GM12878 (cell line): ENCODE results near the gene COX6A2. TPM values are rescaled to one million over a fixed set of nuclear protein-coding genes. Genes with fewer than 3 reads are reported as not detected.
"Not testable (repeated sequence)": the region's sequence is repeated elsewhere in the genome, so short reads cannot be mapped to it uniquely, and the experiment has no call there.

Experiments used
- ATAC-seq: fragments of 200-7000 bp; cut with Tn5 transposase; 3 replicates; pipeline ENCODE4 v1.9.1; 2020; ENCODE audit warnings: mild to moderate bottlenecking, moderate library complexity
- BruUV-seq: library from RNA; stranded (reverse); fragments of 400-500 nt; replicated peaks from 2 replicates; lab custom pipeline; 2021; lab: Mats Ljungman, UMichigan
- CTCF ChIA-PET: fragments of 300-600 bp; sonication (Branson Sonifier 250); formaldehyde crosslinking; extraction: SDS; loops from one replicate; lab custom pipeline; 2021; ENCODE audit warnings: inconsistent platforms; lab: Yijun Ruan, JAX
- POLR2A ChIA-PET: fragments of 350-600 bp; formaldehyde crosslinking; extraction: SDS; loops from one replicate; lab custom pipeline; 2021; ENCODE audit warnings: inconsistent platforms; lab: Charles Lee
- RAD21 ChIA-PET: fragments of 300-600 bp; sonication (Branson Sonifier 250); formaldehyde crosslinking; loops from one replicate; lab custom pipeline; 2023; ENCODE audit warnings: antibody characterized with exemption; ENCODE audit not compliant: unreplicated experiment; lab: Charles Lee
- SMC1A ChIA-PET: fragments of 300-600 bp; sonication (Branson Sonifier 250); formaldehyde crosslinking; loops from one replicate; lab custom pipeline; 2023; ENCODE audit not compliant: unreplicated experiment, uncharacterized antibody; lab: Charles Lee
- DNase-seq: peaks from one replicate; pipeline ENCODE4 v3.0.0-alpha.2; 2011; ENCODE audit warnings: low read depth, low spot score
- FAIRE-seq: peaks from 3 replicates; lab custom pipeline; 2011; peaks lifted over from hg19 to GRCh38; lab: Jason Lieb, UNC
- H2AFZ ChIP-seq: 2 replicates; pipeline ENCODE4 v1.6.0; 2011; ENCODE audit warnings: low read depth, low read length, control low read depth; ENCODE audit not compliant: control insufficient read depth
- H3K27ac ChIP-seq: 2 replicates; pipeline ENCODE4 v1.5.1; 2011; ENCODE audit warnings: control low read depth; ENCODE audit not compliant: control insufficient read depth, insufficient read depth
- H3K27me3 ChIP-seq, 2 experiments: replicated peaks in 1 of 2; 2 replicates each; pipeline versions ENCODE4 v1.6.0 to v1.6.1; 2011; ENCODE audit warnings: low read length in 1 of 2; ENCODE audit not compliant: control insufficient read depth in 2 of 2, insufficient read depth in 2 of 2
- H3K36me3 ChIP-seq, 2 experiments: 2 replicates each; pipeline ENCODE4 v1.5.1; 2011; ENCODE audit warnings: low read length in 1 of 2; ENCODE audit not compliant: control insufficient read depth in 2 of 2, insufficient read depth in 2 of 2
- H3K4me1 ChIP-seq: 2 replicates; pipeline ENCODE4 v1.6.1; 2011; ENCODE audit warnings: mild to moderate bottlenecking, low read length, moderate library complexity, mixed read lengths; ENCODE audit not compliant: control insufficient read depth, insufficient read depth
- H3K4me2 ChIP-seq: 2 replicates; pipeline ENCODE4 v1.6.0; 2011; ENCODE audit warnings: control low read depth; ENCODE audit not compliant: control insufficient read depth, insufficient read depth
- H3K4me3 ChIP-seq: fragments of 200-600 bp; sonication (generic); 2 replicates; pipeline ENCODE4 v1.5.1; 2016
- H3K79me2 ChIP-seq: 2 replicates; pipeline ENCODE4 v1.6.0; 2011; ENCODE audit warnings: low read length; ENCODE audit not compliant: control insufficient read depth, insufficient read depth
- H3K9ac ChIP-seq: 2 replicates; pipeline ENCODE4 v1.8.0; 2011; ENCODE audit warnings: low read length, control low read depth, mixed read lengths; ENCODE audit not compliant: control insufficient read depth, insufficient read depth
- H3K9me3 ChIP-seq: replicated peaks from 3 replicates; pipeline ENCODE4 v1.5.1; 2011; ENCODE audit warnings: mild to moderate bottlenecking, low read length; ENCODE audit not compliant: control insufficient read depth, insufficient read depth
- H4K20me1 ChIP-seq: 2 replicates; pipeline ENCODE4 v1.6.0; 2011; ENCODE audit not compliant: control insufficient read depth, insufficient read depth
- DPF2 ChIP-seq: fragments of 450-650 bp; IDR thresholded peaks from 2 replicates; pipeline ENCODE4 v1.6.1; 2017; ENCODE audit warnings: mild to moderate bottlenecking
- ETV6 ChIP-seq, 2 experiments: fragments of 450-650 bp in 1 of 2; IDR thresholded peaks in 1 of 2; conservative IDR thresholded peaks in 1 of 2; 2 replicates each; pipeline ENCODE4 v1.6.1; 2014; ENCODE audit warnings: antibody characterized with exemption in 1 of 2, borderline replicate concordance in 1 of 2, low read depth in 1 of 2, mild to moderate bottlenecking in 1 of 2, moderate library complexity in 1 of 2
- IRF3 ChIP-seq: fragments of 450-650 bp; IDR thresholded peaks from 2 replicates; pipeline ENCODE4 v1.6.1; 2014; ENCODE audit warnings: mild to moderate bottlenecking
- ZNF384 ChIP-seq: IDR thresholded peaks from 2 replicates; pipeline ENCODE4 v1.6.1; 2012; ENCODE audit warnings: low read depth, mild to moderate bottlenecking, low read length, improper control_type of control experiment, borderline replicate concordance
- WGBS: methylation state at CpG from one replicate; pipeline ENCODE4 v1.1.6; 2016; ENCODE audit warnings: low lambda C conversion rate; ENCODE audit not compliant: insufficient replicate concordance, insufficient coverage; ENCODE audit errors: missing lambda C conversion rate; 5-methylcytosine and 5-hydroxymethylcytosine counted together
- in situ Hi-C: fragments of 300-500 bp; cut with MboI; formaldehyde crosslinking; loops from 9 replicates; pipeline ENCODE4 v1.14.3; 2018; ENCODE audit warnings: mixed read lengths
- intact Hi-C: fragments of 100-400 bp; cut with micrococcal nuclease; formaldehyde crosslinking; loops from one replicate; pipeline ENCODE4 v1.14.2; 2022; ENCODE audit not compliant: unreplicated experiment
- polyA plus RNA-seq, 11 experiments: library from polyadenylated mRNA; depleted of rRNA in 4 of 11; unstranded in 6 of 11; stranded (reverse) in 5 of 11; fragments of >200 nt; fragmentation: Nextera tagmentation in 4 of 11; fragmentation: Illumina TruSeq in 1 of 11; extraction: Ambion mirVana in 4 of 11; extraction: Trizol in 1 of 11; gene quantifications; 1 replicate in 1 of 11; 2 replicates in 10 of 11; pipeline versions ENCODE4 v1.2.1 to v1.2.3, GENCODE V29; 2011 to 2016; ENCODE audit warnings: inconsistent platforms in 2 of 11, missing spikeins in 2 of 11, low read depth in 1 of 11
- total RNA-seq, 4 experiments: library from RNA; depleted of rRNA in 3 of 4; stranded (reverse); fragments of >200 nt in 3 of 4; fragmentation: Illumina TruSeq in 1 of 4; extraction: Trizol in 1 of 4; gene quantifications; 2 replicates each; pipeline versions ENCODE4 v1.2.1 to v1.2.3, GENCODE V29; 2013 to 2021
- TF ChIP-seq, protein P1 (sequence below): fragments of 150-350 bp; IDR thresholded peaks from 2 replicates; pipeline ENCODE4 v1.6.1; 2016; ENCODE audit warnings: low read depth, low read length

COX6A2 gene
- total and polyA plus RNA-seq, 10 of the 15 experiments (the other 5 are each of a cell fraction or from before 2014, with no cell fraction given): not detected

DNA sequence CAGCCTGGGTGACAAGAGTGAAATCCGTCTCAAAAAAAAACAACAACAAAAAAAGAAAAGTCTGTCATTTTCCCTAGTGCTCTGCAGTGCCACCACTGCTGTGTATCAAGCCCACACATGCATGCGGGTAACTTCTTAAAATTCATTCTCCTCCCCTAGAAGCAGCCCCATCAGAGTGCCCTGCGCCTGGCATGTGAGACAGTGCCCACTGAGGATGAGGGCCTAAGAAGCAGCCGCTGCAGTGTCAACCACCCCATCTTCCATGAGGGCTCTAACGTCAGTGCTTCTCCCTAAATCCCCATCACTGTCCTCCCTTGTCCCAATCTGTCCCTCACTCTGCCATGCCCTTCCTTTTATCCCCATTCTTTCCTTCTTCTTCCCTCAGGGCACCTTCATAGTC lies 10.2 kb downstream of the COX6A2 start:
- TF ChIP-seq ETV6 (conservative IDR thresholded peaks at IDR 0.05 in 1 of 2, IDR thresholded peaks at IDR 0.05 in 1 of 2; ENCODE audit: borderline replicate concordance in 1 of 2, low read depth in 1 of 2) (no peak), DPF2 (no peak), ZNF384 (no peak), IRF3 (no peak)
- TF ChIP-seq, protein P1, sequence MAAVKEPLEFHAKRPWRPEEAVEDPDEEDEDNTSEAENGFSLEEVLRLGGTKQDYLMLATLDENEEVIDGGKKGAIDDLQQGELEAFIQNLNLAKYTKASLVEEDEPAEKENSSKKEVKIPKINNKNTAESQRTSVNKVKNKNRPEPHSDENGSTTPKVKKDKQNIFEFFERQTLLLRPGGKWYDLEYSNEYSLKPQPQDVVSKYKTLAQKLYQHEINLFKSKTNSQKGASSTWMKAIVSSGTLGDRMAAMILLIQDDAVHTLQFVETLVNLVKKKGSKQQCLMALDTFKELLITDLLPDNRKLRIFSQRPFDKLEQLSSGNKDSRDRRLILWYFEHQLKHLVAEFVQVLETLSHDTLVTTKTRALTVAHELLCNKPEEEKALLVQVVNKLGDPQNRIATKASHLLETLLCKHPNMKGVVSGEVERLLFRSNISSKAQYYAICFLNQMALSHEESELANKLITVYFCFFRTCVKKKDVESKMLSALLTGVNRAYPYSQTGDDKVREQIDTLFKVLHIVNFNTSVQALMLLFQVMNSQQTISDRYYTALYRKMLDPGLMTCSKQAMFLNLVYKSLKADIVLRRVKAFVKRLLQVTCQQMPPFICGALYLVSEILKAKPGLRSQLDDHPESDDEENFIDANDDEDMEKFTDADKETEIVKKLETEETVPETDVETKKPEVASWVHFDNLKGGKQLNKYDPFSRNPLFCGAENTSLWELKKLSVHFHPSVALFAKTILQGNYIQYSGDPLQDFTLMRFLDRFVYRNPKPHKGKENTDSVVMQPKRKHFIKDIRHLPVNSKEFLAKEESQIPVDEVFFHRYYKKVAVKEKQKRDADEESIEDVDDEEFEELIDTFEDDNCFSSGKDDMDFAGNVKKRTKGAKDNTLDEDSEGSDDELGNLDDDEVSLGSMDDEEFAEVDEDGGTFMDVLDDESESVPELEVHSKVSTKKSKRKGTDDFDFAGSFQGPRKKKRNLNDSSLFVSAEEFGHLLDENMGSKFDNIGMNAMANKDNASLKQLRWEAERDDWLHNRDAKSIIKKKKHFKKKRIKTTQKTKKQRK: no peak
- Histone ChIP-seq H3K4me2 (no peak overlapping the region), H2AFZ (no peak overlapping the region), H3K9ac (no peak overlapping the region), H3K9me3 (peaks cover 4% of the 10 kb centered on the region; the same call in 2 of the 3 replicates), H3K4me1 (peaks cover 28% of the 10 kb centered on the region), H3K27me3 (no peaks in the 10 kb centered on the region; a peak in 1 of 4 replicates), H3K79me2 (no peaks in the 10 kb centered on the region), H3K4me3 (no peak overlapping the region), H4K20me1 (no peaks in the 10 kb centered on the region), H3K27ac (no peak overlapping the region), H3K36me3 (no peaks in the 10 kb centered on the region)
- POLR2A ChIA-PET: no interaction called here
- BruUV-seq: no TSS peak
- SMC1A ChIA-PET: interaction anchor here (0.6 to 1.0 kb wide), 3 partner anchors 9 to 27 kb away, joined by 3 read pairs; no protein-coding TSS in a partner anchor
- DNase-seq (no peak), FAIRE-seq (no peak), ATAC-seq (no peak)
- in situ Hi-C loops: no loop called here
- 67% methylated on average over 5 of the region's 5 CpGs for whole genome bisulfite sequencing
- CTCF ChIA-PET: interaction anchor here (1.3 kb wide), 1 partner anchor 30 kb away, joined by 3 read pairs; no protein-coding TSS in a partner anchor
- intact Hi-C loops: no loop called here
- RAD21 ChIA-PET: interaction anchor here (0.6 kb wide), 1 partner anchor 32 kb away, joined by 3 read pairs; no protein-coding TSS in a partner anchor

GRCh38 chr16:31417036-31417435 lies 11.1 kb downstream of the COX6A2 start:
- H3K4me2 ChIP-seq, H3K36me3 ChIP-seq, H3K9me3 ChIP-seq, H3K27me3 ChIP-seq, H3K27ac ChIP-seq, H3K79me2 ChIP-seq, CTCF ChIA-PET, H4K20me1 ChIP-seq, H3K9ac ChIP-seq, in situ Hi-C loops, DNase-seq, H3K4me3 ChIP-seq, BruUV-seq, ATAC-seq, intact Hi-C loops, FAIRE-seq, H2AFZ ChIP-seq: not testable (repeated sequence)
- peaks cover 23% of the 10 kb centered on the region for H3K4me1 ChIP-seq
- ChIA-PET SMC1A (interaction anchor here (0.6 kb wide), 1 partner anchor 9 kb away, joined by 3 read pairs; no protein-coding TSS in a partner anchor), RAD21 (interaction anchor here (0.6 kb wide), 1 partner anchor 31 kb away, joined by 3 read pairs; no protein-coding TSS in a partner anchor), POLR2A (interaction anchor here (0.6 kb wide), 1 partner anchor 49 kb away, joined by 3 read pairs; no protein-coding TSS in a partner anchor)
- 68% methylated on average over 2 of the region's 2 CpGs for WGBS
